A172 (cell line): ENCODE measurements around the gene MED15. TPM values are rescaled to one million over a fixed set of nuclear protein-coding genes. Genes with fewer than 3 reads are reported as not detected.
A peak's percentile ranks its signal among the peaks of the same experiment; 100 is the strongest.

Source experiments
- DNase-seq: peaks from one replicate; pipeline ENCODE4 v3.0.0-alpha.2; 2015; ENCODE audit warnings: low spot score
- total RNA-seq: library from RNA; depleted of rRNA; stranded (reverse); fragments of >200 nt; shearing (Covaris generic); gene quantifications from 2 replicates; pipeline ENCODE4 v1.2.3, GENCODE V29; 2014

The MED15 gene
- total RNA-seq, 1 experiment from 2014 or later = 24.7 TPM

DNA sequence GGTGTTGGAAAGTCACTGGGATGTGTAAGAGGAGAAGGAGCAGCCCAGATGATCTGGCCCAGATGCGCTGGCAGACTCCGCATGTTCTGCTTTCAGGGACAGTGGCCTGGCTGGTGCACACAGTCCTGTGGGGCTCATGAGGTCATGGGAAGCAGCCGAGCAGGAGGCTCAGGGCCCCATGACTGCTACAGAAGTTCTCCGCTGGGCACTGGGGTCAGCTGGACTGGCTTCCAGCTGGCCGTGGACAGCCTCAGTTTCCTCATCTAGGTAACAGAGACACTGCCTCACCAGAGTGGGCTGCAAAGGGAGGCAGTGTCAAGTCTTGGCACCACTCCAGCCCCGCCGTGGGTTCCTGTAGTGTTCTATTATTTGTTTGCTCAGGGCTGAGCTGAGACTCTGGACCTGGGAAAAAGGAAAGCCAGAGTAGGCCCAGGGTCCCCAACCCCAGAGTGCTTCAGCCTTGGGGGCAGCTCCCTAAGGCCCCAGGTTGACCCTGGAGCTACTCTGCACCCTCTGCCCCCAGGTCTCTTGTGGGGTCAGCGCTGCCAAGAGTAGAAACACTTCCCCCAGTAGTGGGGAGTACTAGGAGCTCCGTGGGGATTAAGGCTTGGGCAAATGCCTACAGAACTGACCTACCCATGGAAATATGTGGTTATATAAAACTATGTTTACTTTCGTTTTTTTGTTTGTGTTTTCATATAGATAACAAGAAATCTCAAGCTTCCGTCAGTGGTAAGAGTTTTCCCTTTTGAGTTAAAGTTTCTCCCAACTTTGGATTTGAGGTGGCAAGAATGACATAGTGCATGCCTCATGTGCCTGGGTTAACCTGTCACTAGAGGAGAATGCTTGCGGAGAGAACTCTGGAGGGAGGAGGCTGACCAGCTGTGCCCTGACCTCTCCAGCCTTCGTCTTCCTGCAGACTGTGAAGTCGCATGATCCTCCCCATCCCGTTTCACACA lies 45.3 kb downstream of the MED15 start:
- DNase-seq = no peak

DNA sequence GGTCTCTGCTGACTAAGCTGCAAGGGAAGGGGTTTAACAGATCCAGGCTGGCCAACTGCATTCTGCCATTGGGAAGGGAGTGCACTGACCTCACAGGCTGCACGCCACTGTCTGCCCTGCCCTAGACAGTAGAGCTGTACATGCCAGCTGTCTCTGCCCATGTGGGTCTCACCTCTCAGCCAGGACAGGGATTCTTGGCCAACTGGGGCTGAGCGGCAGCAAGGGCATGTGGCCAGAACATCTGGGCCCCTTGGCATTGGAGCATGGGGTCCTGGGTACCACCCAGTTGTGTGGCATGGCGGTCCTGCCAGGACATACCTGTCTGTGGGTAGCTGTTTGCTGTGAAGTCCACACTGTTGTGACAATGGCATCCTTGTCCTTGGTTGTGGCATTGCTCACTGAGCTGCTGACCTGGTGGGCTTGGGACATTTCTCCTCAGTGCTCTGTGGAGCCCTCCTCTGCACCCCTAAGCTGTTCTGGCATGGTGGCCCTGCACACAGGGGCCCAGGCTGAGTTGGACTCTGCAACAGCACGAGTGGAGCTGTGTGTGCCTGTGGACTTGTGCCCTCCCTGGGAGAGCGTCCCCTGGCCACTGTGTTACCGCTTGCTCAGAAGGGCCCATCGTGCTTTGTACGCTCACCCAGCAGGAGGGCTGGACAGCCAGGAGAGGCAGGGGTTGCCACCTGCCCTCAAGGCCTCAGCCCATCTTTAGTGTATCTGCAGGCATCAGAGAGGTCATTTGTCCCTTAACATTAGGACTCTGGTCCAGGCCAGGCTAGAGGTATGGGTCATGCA lies 46.7 kb downstream of the MED15 start:
- DNase-seq = no peak

DNA sequence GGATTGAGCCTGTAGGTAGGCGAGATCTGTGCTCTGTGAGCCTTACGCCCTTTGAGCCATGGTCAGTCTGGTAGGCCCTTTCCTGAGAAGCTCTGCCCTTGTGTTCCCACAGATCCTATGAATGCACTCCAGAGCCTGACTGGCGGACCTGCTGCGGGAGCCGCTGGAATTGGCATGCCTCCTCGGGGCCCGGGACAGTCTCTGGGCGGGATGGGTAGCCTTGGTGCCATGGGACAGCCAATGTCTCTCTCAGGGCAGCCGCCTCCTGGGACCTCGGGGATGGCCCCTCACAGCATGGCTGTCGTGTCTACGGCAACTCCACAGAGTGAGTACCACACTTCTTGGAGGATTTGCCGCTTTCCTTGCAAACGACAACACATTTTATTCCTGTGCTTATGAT lies 47.4 kb downstream of the MED15 start:
- no peak for DNase-seq

DNA sequence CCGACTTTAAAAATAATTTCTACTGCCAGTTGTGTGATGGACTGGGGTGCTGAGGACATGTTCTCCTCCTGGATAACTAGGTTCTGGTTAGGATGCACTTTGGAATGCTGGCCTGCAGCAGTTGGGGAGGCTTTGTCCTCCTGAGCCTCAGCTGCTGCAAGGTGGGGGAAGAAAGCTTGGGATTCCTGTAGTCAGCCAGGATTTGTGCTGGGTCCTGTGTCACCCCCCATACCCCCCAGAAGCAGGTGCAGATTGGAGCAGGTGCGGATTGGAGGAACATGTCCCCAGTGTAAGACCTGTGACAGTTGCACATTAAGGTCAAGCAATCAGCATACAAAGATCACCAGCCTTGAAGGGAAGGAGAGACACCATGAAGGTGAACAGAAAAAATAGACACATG lies 51.1 kb downstream of the MED15 start:
- DNase-seq = no peak

DNA sequence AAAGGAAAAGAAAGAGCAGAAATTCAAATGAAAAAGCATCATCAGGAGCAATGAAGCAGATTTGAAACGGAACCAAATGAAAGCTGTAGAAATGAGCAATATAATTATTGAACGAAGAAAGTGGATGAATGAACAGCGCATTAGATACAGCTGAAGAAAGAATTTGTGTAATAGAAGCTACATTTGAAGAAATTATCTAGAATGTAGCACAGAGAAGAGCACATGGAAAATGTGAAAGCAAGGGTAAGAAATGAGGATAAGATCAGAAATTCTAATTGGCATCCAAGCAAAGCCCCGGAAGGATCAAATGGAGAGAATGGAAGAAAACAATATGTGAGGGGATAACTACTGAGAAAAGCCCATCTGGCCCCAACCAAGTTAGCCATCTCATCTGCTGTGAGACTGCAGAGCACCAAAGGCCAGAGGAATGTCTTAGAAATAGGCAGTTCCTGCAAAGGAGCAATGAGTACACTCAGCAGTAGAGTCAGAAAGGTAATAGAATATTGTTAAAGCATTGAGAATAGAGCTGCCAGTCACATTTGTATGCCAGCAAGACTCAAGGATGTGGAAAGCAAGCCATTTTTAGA lies 51.9 kb downstream of the MED15 start:
- no peak for DNase-seq

DNA sequence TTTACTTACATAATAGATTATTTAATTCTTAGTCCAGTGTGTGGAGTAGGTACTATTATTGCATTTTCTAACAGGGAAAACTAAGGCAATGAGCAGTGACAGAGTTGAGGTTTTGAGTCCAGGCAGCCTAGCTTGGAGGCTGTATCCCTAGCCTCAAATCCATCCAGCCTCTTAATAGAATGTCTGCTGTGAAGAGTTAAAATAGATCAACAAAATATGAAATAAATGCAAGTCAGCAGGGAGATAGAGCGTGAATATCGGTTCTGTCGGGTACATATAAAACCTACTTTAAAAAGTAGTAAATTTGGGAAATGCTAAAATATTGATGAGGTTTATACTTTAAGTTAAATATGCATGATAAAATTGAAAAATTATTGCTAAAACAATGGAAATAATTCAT lies 53.3 kb downstream of the MED15 start:
- no peak for DNase-seq

DNA sequence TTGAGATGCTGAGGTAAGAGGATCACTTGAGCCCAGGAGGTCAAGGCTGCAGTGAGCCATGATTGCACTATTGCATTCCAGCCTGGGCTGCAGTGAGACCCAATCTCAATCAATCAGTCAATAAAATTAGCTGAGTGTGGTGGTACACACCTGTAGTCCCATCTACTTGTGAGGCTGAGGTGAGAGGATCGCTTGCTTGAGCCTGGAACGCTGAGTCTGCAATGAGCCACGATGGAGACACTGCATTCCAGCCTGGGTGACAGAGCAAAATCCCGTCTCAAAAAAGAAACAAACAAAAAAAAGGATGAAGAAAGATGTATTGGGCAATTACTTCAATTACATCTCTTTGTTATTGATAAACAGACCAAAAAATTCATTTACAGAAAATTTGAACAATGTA lies 54.5 kb downstream of the MED15 start:
- DNase-seq = no peak

DNA sequence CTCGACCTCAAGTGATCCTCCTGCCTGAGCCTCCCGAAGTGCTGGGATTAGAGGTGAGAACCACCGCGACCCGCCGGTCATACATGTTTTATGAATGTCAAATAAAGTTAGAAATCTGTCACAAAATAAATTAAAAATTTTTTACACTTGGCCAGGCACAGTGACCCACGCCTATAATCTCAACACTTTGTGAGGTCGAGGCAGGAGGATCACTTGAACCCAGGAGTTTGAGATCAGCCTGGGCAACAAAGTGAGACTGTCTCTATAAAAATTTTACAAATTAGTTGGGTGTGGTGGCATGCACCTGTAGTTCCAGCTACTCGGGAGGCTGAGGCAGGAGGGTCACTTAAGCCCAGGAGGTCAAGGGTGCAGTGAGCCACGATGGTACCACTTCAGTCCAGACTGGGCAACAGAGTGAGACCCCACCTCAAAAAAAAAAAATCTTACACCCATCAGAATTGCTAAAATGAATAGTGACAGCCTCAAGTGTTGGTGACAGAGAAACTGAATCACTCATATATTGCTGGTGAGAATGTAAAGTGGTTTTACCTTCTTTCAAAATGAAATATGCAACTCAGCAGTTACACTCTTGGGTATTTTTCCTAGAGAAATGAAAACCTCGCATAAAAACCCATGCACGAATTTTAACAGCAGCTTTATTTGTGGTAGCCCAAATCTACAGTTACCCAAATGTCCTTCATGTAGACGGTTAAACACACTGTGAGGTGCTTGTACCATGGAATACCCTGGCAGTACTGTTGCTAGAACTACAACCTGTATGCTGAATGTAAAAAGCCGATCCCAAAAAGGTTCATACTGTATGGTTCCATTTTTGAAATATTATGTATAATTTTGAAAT lies 55.4 kb downstream of the MED15 start:
- DNase-seq = no peak

DNA sequence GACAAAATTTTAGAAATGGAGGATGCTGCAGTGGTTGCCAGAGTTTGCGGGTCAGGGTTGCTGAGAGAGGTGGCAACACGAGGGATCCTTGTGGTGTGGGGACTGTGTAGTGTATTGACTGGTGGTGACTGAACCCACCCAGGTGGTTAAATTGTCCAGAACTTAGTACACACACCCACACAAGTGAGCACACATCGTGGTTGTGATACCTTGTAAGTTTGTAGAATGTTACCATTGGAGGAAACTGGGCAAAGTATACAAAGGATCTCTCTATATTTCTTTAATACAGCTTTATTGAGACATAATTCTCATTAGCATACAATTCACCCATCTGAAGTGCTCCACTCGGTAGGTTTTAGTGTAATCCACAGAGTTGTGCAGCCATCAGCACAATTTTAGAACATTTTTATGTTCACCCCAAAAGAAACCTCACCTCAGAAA lies 56.1 kb downstream of the MED15 start:
- DNase-seq = no peak

DNA sequence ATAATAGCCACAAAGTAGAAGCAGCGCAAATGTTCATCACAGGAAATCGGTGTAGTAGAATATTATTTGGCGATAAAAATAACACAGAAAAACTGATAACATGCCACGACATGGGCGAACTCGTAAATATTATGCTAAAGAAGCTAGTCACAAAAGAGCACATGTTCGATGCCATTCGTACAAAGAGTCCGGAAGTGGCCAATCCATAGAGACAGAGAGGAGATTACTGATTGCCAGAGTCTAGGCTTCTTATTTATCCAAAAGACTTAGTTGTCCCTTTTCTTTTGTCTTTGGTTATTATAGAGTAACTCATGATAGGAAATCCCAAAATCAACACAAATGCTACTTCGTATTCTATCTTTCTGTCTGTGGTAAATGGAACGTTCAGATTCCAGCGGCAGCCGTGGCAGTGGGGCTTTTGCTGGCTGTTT lies 56.5 kb downstream of the MED15 start:
- no peak for DNase-seq

DNA sequence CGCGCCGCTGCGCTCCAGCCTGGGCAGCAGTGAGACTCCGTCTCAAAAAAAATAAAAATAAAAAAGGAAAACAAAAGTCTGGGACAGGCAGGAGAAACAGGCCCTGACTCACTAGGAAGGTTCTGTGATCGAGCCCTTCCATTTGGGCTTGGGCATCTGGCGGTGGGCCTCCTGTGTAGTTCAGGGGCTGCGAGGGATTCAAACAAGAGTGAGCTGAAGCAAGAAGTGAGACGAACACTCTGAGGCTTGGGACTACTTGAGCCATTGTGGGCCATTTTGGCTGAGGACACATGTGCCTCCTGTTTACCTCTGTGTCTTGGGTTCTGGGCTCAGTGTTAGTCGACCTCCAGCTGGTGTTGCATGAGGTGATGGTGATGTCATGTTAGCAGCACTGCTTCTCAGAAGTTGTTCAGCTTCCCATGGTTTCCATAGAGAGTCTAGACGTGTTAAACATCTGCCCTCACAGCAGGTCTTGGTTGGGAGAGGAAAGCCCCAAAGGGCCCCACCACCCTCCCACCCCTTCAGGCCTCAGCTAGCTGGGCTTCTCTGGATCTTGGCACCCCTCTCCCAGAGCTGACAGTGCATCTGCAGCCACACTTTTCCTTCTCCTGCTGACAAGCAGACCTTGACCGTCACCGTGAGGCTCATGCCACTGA lies 57.8 kb downstream of the MED15 start:
- no peak for DNase-seq

DNA sequence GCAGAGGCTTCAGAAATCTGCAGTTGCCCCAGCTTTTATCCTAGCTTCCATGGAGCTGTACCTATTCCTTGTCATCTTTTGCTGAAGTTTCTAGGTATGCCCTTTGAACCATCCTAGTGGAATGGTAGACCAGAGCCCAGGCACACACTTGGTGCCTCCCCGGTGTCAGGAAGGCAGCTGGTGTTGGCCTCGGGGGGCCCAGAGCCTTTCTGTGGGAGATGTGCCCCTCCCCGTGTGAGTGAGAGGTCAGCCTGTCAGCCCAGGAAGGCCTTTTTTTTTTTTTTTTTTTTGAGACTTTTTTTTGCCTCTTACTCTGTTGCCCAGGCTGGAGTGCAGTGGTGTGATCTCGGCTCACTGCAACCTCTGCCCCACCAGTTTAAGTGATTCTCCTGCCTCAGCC lies 58.4 kb downstream of the MED15 start:
- DNase-seq = no peak

DNA sequence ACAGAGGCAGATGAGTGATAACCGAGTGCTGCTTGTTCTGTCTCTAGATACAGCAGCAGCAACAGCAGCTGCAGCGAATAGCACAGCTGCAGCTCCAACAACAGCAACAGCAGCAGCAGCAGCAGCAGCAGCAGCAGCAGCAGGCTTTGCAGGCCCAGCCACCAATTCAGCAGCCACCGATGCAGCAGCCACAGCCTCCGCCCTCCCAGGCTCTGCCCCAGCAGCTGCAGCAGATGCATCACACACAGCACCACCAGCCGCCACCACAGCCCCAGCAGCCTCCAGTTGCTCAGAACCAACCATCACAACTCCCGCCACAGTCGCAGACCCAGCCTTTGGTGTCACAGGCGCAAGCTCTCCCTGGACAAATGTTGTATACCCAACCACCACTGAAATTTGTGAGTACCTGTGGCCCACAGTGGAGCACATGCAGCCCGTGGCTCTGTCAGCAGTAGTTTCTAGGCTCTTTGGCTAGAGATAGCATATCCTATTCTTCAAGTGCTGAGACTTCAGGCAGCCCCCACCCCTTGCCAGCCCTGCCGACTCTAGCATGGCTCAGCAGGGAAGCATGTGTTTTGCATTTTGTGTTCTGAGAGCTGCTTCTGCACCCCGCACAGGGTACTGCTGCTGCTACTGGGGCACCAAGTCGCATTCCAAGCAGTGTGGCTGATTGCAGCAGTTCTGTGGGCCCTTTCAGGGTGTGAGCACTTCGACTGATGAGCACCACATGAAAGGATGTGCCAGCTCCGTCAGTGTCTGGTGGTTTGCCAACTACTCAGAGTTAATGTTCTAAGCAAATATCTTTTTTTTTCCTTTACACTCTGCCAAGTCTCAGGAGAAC lies 59.2 kb downstream of the MED15 start:
- DNase-seq = peak; percentile 51

DNA sequence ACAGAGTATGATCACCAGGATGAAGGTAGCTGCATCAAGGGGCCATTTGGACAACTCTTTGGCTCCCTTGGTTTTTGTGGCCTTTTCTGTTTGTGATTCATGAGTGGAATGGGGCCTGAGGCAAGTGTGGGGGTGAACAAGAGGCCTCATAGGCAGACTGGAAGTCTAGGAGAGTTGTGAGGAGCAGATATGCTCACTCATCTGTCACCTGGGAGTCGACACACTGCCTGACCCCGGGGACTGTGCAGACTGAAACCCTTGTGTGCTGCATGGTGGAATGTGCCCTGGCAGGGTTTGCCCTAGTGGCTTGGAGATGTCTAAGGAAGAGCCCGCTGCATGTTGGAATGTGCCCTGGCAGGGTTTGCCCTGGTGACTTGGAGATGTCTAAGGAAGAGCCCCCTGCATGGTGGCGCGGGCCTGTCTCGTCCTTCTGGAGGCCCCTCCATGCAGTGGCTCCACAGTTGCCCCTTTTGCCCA lies 60.0 kb downstream of the MED15 start:
- DNase-seq = peak; percentile 23

DNA sequence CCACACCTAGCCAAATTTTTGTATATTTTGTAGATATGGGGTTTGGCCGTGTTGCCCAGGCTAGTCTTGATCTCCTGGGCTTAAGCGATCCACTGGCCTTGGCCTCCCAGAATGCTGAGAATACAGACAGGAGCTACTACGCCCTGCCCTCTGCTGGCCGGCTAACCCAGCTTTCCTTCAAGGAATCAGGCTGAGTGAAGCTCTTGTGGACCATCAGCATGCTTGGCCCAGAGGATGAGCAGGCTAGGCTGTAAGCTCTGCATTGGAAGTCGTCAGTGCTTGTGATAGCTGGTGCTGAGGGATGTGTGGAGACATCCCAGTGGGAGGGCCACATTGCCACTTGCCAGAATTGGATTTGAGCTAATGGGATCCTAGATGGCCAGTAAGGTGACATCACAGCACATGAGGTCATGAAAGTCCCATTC lies 60.6 kb downstream of the MED15 start:
- peak; percentile 35 for DNase-seq

DNA sequence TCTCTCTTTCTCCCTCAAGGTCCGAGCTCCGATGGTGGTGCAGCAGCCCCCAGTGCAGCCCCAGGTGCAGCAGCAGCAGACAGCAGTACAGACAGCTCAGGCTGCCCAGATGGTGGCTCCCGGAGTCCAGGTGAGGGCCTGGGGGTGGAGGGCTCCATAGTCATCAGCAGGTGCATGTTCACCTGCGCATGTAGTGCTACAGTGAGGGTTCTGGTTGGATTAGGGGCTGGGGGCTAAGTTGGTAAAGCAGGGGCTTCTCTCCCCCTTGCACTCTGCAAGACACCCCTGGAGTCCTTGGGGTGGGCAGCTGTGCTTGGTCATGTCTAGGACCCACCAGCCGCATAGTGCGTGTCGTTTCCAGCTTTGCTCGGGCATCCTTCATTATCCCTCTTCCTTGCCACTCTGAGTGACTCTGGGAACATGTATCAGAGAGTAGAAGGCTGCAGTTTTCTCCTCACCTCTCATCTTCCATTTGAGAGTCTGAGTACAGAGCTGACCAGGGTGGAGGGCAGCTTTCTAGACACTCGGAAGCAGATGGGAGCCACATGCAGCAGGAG lies 61.2 kb downstream of the MED15 start:
- DNase-seq = no peak

DNA sequence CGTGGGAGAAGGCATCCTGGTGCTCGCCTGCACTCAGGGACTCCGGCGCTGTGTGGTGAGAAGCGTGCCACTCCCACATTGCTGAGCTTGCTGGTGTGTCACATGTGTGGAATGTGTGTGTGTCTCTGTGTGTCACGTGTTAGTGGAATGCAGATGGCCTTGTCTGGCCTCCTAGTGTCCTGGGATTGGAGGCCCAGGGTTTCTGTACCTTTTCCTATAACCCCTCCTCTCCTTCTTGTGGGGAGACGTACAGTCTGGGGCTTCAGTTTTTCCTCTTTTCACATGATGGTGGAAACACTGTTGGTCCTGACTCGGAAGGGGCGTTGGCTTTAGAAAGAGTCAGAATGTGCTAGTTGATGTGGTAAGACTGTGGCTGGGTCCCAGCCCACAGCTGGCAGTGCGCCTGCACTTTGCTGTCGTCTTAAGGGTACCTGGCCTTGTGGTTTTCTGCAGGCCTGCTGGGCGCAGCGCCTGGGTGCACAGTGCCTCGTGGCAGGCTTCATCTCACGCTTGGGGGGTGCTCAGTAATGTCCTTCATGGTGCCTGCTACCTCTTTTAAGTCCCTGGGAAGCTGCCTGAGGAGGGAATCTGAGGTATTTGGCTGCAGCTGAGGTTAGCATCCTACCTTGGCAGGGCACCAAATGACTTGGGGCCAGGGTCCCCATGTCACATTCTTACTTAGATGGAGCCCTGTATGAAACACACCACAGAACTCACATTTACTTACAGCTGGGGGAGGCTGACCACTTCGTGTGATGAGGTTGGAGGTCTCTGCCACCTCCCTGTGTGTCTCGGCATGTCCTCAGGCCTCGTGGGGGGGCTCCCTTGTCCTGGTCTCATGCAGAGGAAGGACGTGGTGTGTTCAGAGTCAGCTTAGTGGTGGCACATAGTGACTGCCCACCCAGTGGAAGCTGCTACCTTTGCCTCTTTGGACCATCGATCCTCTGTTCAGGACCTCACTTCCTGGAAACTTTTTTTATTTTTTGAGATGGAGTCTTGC lies 61.9 kb downstream of the MED15 start:
- DNase-seq = peak; percentile 89

DNA sequence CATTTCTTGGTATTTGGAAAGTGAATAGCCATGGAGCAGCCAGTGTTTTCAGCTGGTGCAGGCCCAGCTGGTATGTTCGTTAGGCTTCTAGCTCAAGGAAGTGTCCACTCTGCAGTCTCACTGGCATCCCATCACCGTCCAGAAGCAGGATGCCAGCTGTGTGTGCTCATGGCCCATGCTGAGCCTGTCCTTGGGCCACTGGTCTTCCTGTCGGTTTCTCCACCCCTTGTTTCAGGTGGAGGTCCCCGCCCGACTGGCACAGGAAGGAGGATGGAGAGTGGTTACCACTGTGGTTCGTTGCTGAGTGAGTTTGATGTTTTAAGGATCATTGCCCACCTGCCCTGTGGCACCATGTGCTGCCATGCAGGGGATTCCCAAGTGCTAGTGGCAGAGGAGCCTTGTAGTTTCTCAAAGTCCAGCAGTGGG lies 63.7 kb downstream of the MED15 start:
- DNase-seq = no peak
